ENCODE results near the gene DPF1. TPM values are rescaled to one million over a fixed set of nuclear protein-coding genes. Genes with fewer than 3 reads are reported as not detected.

DPF1 gene
- total and polyA plus RNA-seq, 4 donors: not detected

- TF ChIP-seq TAF1 (conservative IDR thresholded peaks at IDR 0.05): no peak
These were observed 2.6 kb downstream of the DPF1 start (continued) for GRCh38 chr19:38221421-38221820.

GRCh38 chr19:38219221-38219620 is 4.8 kb downstream of the DPF1 start:
- TF ChIP-seq FOXA2 (IDR thresholded peaks at IDR 0.05) (no peak), EGR1 (IDR thresholded peaks at IDR 0.05; ENCODE audit: low read depth in 2 of 2) (no peak), ATF3 (IDR thresholded peaks at IDR 0.05) (no peak), SP1 (IDR thresholded peaks at IDR 0.05) (no peak)
- Histone ChIP-seq H3K4me3 (ENCODE audit: low read depth in 1 of 3, low read length in 3 of 3) (no peak overlapping the region), H3K4me1 (ENCODE audit: control insufficient read depth in 4 of 4, insufficient read depth in 4 of 4, low read length in 3 of 4) (peaks cover 0 to 4% (median 2%) of the 10 kb centered on the region in 4 donors), H3K27me3 (ENCODE audit: control insufficient read depth in 4 of 4, insufficient read depth in 4 of 4, low read length in 3 of 4) (peaks cover 3 to 11% (median 5%) of the 10 kb centered on the region in 4 donors), H3K27ac (ENCODE audit: low read depth in 1 of 2, low read length in 2 of 2) (no peak overlapping the region), H3K36me3 (ENCODE audit: control insufficient read depth in 4 of 4, insufficient read depth in 3 of 4, low read depth in 1 of 4, low read length in 3 of 4) (no peaks in the 10 kb centered on the region), H3K9ac (ENCODE audit: low read depth in 1 of 2, low read length in 2 of 2) (no peak overlapping the region), H3K9me3 (ENCODE audit: control insufficient read depth in 4 of 4, low read length in 3 of 4) (no peaks in the 10 kb centered on the region)
- whole genome bisulfite sequencing: 89% methylated on average over 10 of the region's 10 CpGs
- no peak for DNase-seq (ENCODE audit: low spot score)

GRCh38 chr19:38218204-38218603 is 5.8 kb downstream of the DPF1 start:
- Histone ChIP-seq H3K9me3 (ENCODE audit: control insufficient read depth in 4 of 4, low read length in 3 of 4) (no peaks in the 10 kb centered on the region), H3K4me3 (ENCODE audit: low read depth in 1 of 3, low read length in 3 of 3) (no peak overlapping the region), H3K36me3 (ENCODE audit: control insufficient read depth in 4 of 4, insufficient read depth in 3 of 4, low read depth in 1 of 4, low read length in 3 of 4) (no peaks in the 10 kb centered on the region), H3K9ac (ENCODE audit: low read depth in 1 of 2, low read length in 2 of 2) (no peak overlapping the region), H3K4me1 (ENCODE audit: control insufficient read depth in 4 of 4, insufficient read depth in 4 of 4, low read length in 3 of 4) (no peaks in the 10 kb centered on the region), H3K27me3 (ENCODE audit: control insufficient read depth in 4 of 4, insufficient read depth in 4 of 4, low read length in 3 of 4) (peaks cover 0 to 9% (median 4%) of the 10 kb centered on the region in 4 donors), H3K27ac (ENCODE audit: low read depth in 1 of 2, low read length in 2 of 2) (no peak overlapping the region)
- DNase-seq (ENCODE audit: low spot score): no peak
- WGBS: 87% methylated on average over 3 of the region's 3 CpGs
- TF ChIP-seq ZBTB33 (IDR thresholded peaks at IDR 0.05) (no peak), JUND (IDR thresholded peaks at IDR 0.05) (no peak), YY1 (IDR thresholded peaks at IDR 0.05) (no peak), HNF4A (conservative IDR thresholded peaks at IDR 0.05) (no peak)

- no peak for DNase-seq (ENCODE audit: low spot score)
These were observed 7.0 kb downstream of the DPF1 start for GRCh38 chr19:38216785-38217641.

More at GRCh38 chr19:38216785-38217641, 7.0 kb downstream of the DPF1 start:
- Histone ChIP-seq H3K27ac (ENCODE audit: low read depth in 1 of 2, low read length in 2 of 2) (no peak overlapping the region), H3K9ac (ENCODE audit: low read depth in 1 of 2, low read length in 2 of 2) (no peak overlapping the region), H3K4me1 (ENCODE audit: control insufficient read depth in 4 of 4, insufficient read depth in 4 of 4, low read length in 3 of 4) (no peaks in the 10 kb centered on the region), H3K4me3 (ENCODE audit: low read depth in 1 of 3, low read length in 3 of 3) (no peak overlapping the region), H3K9me3 (ENCODE audit: control insufficient read depth in 4 of 4, low read length in 3 of 4) (no peaks in the 10 kb centered on the region), H3K27me3 (ENCODE audit: control insufficient read depth in 4 of 4, insufficient read depth in 4 of 4, low read length in 3 of 4) (peaks cover 0 to 3% (median 2%) of the 10 kb centered on the region in 4 donors), H3K36me3 (ENCODE audit: control insufficient read depth in 4 of 4, insufficient read depth in 3 of 4, low read depth in 1 of 4, low read length in 3 of 4) (no peaks in the 10 kb centered on the region)
- WGBS: 67% methylated on average over 26 of the region's 26 CpGs
- no peak for TF ChIP-seq TAF1 (conservative IDR thresholded peaks at IDR 0.05)

Measured in liver (tissue), 9 donors.